WTC11 (cell line): ENCODE data around the gene TRAF3IP1. TPM values are rescaled to one million over a fixed set of nuclear protein-coding genes. Genes with fewer than 3 reads are reported as not detected.
A peak's percentile ranks its signal among the peaks of the same experiment; 100 is the strongest.

Experiments used
- ATAC-seq: fragments of 200-7000 bp; cut with Tn5 transposase; 2 replicates; pipeline ENCODE4 v1.10.0; 2021; ENCODE audit warnings: mild to moderate bottlenecking, moderate library complexity
- CTCF ChIA-PET: fragments of 300-600 bp; sonication (Branson Sonifier 250); formaldehyde crosslinking; loops from one replicate; lab custom pipeline; 2021; ENCODE audit warnings: antibody characterized with exemption; lab: Charles Lee
- POLR2A ChIA-PET: fragments of 350-600 bp; sonication (Branson Sonifier 250); formaldehyde crosslinking; loops from one replicate; lab custom pipeline; 2021; ENCODE audit warnings: antibody characterized with exemption; lab: Charles Lee
- DNase-seq: peaks from one replicate; pipeline ENCODE4 v3.0.0; 2021; ENCODE audit warnings: low spot score
- H3K27ac Mint-ChIP-seq: 2 replicates; pipeline ENCODE4 v1.8.0; 2021; ENCODE audit warnings: mixed read lengths
- H3K27me3 Mint-ChIP-seq: 2 replicates; pipeline ENCODE4 v1.8.0; 2021; ENCODE audit warnings: low read depth, mild to moderate bottlenecking, moderate library complexity, mixed read lengths
- H3K36me3 Mint-ChIP-seq: 2 replicates; pipeline ENCODE4 v1.8.0; 2021; ENCODE audit warnings: mixed read lengths
- H3K4me1 Mint-ChIP-seq: 2 replicates; pipeline ENCODE4 v1.8.0; 2022; ENCODE audit warnings: mixed read lengths
- H3K4me3 Mint-ChIP-seq: 2 replicates; pipeline ENCODE4 v1.8.0; 2021; ENCODE audit warnings: mild to moderate bottlenecking, moderate library complexity, mixed read lengths
- H3K9me3 Mint-ChIP-seq: 2 replicates; pipeline ENCODE4 v1.8.0; 2021; ENCODE audit warnings: mixed read lengths
- ESRRA ChIP-seq: sonication (generic); formaldehyde crosslinking; IDR thresholded peaks from 2 replicates; pipeline ENCODE4 v1.8.1; 2022; ENCODE audit warnings: mild to moderate bottlenecking, missing genetic modification reagents, borderline replicate concordance
- FOXJ3 ChIP-seq: sonication (generic); formaldehyde crosslinking; IDR thresholded peaks from 2 replicates; pipeline ENCODE4 v1.9.0; 2021; ENCODE audit warnings: missing genetic modification reagents, mild to moderate bottlenecking, borderline replicate concordance
- IRF2 ChIP-seq: sonication (generic); formaldehyde crosslinking; IDR thresholded peaks from 2 replicates; pipeline ENCODE4 v1.8.0; 2022; ENCODE audit warnings: low read depth, missing genetic modification reagents, borderline replicate concordance
- NFE2L1 ChIP-seq: sonication (generic); formaldehyde crosslinking; IDR thresholded peaks from 2 replicates; pipeline ENCODE4 v1.8.1; 2023; ENCODE audit warnings: missing genetic modification reagents
- NR3C1 ChIP-seq: sonication (generic); formaldehyde crosslinking; conservative IDR thresholded peaks from 2 replicates; pipeline ENCODE4 v1.8.1; 2023; ENCODE audit warnings: low read depth, mild to moderate bottlenecking, missing genetic modification reagents
- SMAD3 ChIP-seq: sonication (generic); formaldehyde crosslinking; IDR thresholded peaks from 2 replicates; pipeline ENCODE4 v1.8.0; 2022; ENCODE audit warnings: missing genetic modification reagents, mild to moderate bottlenecking, borderline replicate concordance
- SOX15 ChIP-seq: fragments of 250-450 bp; sonication (Bioruptor Pico); IDR thresholded peaks from 2 replicates; pipeline ENCODE4 v1.9.0; 2021; ENCODE audit warnings: mild to moderate bottlenecking
- TEAD1 ChIP-seq: sonication (generic); formaldehyde crosslinking; IDR thresholded peaks from 2 replicates; pipeline ENCODE4 v1.8.0; 2022; ENCODE audit warnings: mild to moderate bottlenecking, missing genetic modification reagents
- ZNF138 ChIP-seq: sonication (generic); formaldehyde crosslinking; conservative IDR thresholded peaks from 2 replicates; pipeline ENCODE4 v1.8.1; 2022; ENCODE audit warnings: mild to moderate bottlenecking, moderate library complexity, missing genetic modification reagents
- ZNF232 ChIP-seq: sonication (generic); formaldehyde crosslinking; IDR thresholded peaks from 2 replicates; pipeline ENCODE4 v1.8.0; 2022; ENCODE audit warnings: mild to moderate bottlenecking, missing genetic modification reagents
- ZNF317 ChIP-seq: sonication (generic); formaldehyde crosslinking; IDR thresholded peaks from 2 replicates; pipeline ENCODE4 v1.8.1; 2023; ENCODE audit warnings: low read depth, mild to moderate bottlenecking, moderate library complexity, missing genetic modification reagents, borderline replicate concordance
- ZNF396 ChIP-seq: fragments of 250-450 bp; sonication (Bioruptor Pico); IDR thresholded peaks from 2 replicates; pipeline ENCODE4 v1.8.0; 2021; ENCODE audit warnings: mild to moderate bottlenecking, moderate library complexity, borderline replicate concordance
- ZNF671 ChIP-seq: fragments of 250-450 bp; sonication (Bioruptor Pico); IDR thresholded peaks from 2 replicates; pipeline ENCODE4 v1.8.0; 2021; ENCODE audit warnings: mild to moderate bottlenecking
- total RNA-seq: library from RNA; stranded (reverse); gene quantifications from 3 replicates; pipeline ENCODE4 v1.2.3, GENCODE V29; 2021
- TF ChIP-seq, protein P1 (sequence below): fragments of 250-450 bp; sonication (Bioruptor Pico); IDR thresholded peaks from 2 replicates; pipeline ENCODE4 v1.9.0; 2021; ENCODE audit warnings: mild to moderate bottlenecking
- TF ChIP-seq, protein P2 (sequence below): sonication (generic); formaldehyde crosslinking; IDR thresholded peaks from 2 replicates; pipeline ENCODE4 v1.8.0; 2022; ENCODE audit warnings: mild to moderate bottlenecking, missing genetic modification reagents
- TF ChIP-seq, protein P3 (sequence below): sonication (generic); formaldehyde crosslinking; IDR thresholded peaks from 2 replicates; pipeline ENCODE4 v1.8.0; 2023; ENCODE audit warnings: mild to moderate bottlenecking, missing genetic modification reagents
- TF ChIP-seq, protein P4 (sequence below): sonication (generic); formaldehyde crosslinking; IDR thresholded peaks from 2 replicates; pipeline ENCODE4 v1.8.0; 2022; ENCODE audit warnings: mild to moderate bottlenecking, missing genetic modification reagents
- TF ChIP-seq, protein P5 (sequence below): fragments of 200-600 bp; IDR thresholded peaks from 2 replicates; pipeline ENCODE4 v1.8.0; 2022; ENCODE audit warnings: antibody characterized with exemption
- TF ChIP-seq, protein P6 (sequence below): sonication (generic); formaldehyde crosslinking; IDR thresholded peaks from 2 replicates; pipeline ENCODE4 v1.8.1; 2022; ENCODE audit warnings: low read depth, missing genetic modification reagents, borderline replicate concordance

Gene TRAF3IP1
- total RNA-seq, 1 experiment from 2014 or later = 18.7 TPM

DNA sequence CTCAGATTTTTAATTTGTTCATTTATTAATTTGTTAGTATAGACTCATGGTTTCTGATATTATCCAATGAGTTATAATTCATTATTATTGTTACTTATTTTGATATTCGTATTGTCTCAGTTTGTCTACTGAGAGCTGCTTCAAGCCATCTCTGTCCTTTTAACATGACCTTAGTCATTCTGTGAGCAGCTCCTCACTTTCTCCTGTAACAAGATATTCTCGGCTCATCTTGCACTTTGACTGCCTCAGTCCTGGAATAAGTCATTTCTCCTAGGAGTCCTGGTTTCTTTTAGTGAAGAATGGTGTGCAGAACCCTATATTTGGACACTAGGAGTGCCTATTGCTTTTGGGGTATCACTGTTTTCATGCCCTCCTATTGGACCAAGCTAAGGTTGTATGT lies 119.6 kb downstream of the TRAF3IP1 start:
- CTCF ChIA-PET = no interaction called here
- Mint-ChIP-seq H3K27ac (no peak overlapping the region), H3K4me1 (peaks cover 19% of the 10 kb centered on the region), H3K36me3 (peaks cover 35% of the 10 kb centered on the region), H3K27me3 (no peaks in the 10 kb centered on the region), H3K9me3 (no peaks in the 10 kb centered on the region), H3K4me3 (no peak overlapping the region)
- DNase-seq = no peak
- POLR2A ChIA-PET = no interaction called here
- ATAC-seq = no peak
- TF ChIP-seq, protein P1, sequence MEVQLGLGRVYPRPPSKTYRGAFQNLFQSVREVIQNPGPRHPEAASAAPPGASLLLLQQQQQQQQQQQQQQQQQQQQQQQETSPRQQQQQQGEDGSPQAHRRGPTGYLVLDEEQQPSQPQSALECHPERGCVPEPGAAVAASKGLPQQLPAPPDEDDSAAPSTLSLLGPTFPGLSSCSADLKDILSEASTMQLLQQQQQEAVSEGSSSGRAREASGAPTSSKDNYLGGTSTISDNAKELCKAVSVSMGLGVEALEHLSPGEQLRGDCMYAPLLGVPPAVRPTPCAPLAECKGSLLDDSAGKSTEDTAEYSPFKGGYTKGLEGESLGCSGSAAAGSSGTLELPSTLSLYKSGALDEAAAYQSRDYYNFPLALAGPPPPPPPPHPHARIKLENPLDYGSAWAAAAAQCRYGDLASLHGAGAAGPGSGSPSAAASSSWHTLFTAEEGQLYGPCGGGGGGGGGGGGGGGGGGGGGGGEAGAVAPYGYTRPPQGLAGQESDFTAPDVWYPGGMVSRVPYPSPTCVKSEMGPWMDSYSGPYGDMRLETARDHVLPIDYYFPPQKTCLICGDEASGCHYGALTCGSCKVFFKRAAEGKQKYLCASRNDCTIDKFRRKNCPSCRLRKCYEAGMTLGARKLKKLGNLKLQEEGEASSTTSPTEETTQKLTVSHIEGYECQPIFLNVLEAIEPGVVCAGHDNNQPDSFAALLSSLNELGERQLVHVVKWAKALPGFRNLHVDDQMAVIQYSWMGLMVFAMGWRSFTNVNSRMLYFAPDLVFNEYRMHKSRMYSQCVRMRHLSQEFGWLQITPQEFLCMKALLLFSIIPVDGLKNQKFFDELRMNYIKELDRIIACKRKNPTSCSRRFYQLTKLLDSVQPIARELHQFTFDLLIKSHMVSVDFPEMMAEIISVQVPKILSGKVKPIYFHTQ = no peak

DNA sequence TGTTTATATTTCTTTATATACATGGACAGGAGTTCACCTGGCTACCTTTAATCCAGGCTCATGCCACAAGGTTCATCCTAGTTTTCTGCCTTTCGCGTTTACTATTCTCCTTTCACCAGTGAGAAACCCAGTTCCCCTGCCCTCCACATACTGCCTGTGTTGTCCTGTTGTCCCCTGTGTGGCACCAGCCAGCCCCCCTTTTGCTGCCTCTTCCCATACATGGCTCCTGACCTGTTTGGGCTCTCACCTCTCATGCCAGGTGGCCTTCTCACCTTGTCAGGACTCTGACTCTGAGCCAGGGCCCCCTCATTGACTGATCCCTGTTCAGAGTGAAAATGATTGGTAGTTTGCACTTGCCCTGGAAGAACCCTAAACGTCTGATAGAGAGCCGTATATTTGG lies 120.0 kb downstream of the TRAF3IP1 start:
- ChIA-PET POLR2A (no interaction called here), CTCF (no interaction called here)
- Mint-ChIP-seq H3K27me3 (no peaks in the 10 kb centered on the region), H3K27ac (peak overlapping the region; percentile 3; the same call in 1 of the 2 replicates), H3K4me1 (peaks cover 19% of the 10 kb centered on the region), H3K36me3 (peaks cover 35% of the 10 kb centered on the region), H3K4me3 (no peak overlapping the region), H3K9me3 (no peaks in the 10 kb centered on the region)
- TF ChIP-seq ZNF396 (CRISPR knock-in tag) (no peak), NFE2L1 (CRISPR knock-in tag) (no peak), SMAD3 (CRISPR knock-in tag) (no peak), ESRRA (CRISPR knock-in tag) (no peak), NR3C1 (CRISPR knock-in tag) (no peak), SOX15 (CRISPR knock-in tag) (no peak), ZNF317 (CRISPR knock-in tag) (no peak), ZNF138 (no peak), IRF2 (CRISPR knock-in tag) (no peak), ZNF671 (CRISPR knock-in tag) (no peak), FOXJ3 (CRISPR knock-in tag) (no peak), ZNF232 (CRISPR knock-in tag) (no peak), TEAD1 (CRISPR knock-in tag) (no peak)
- TF ChIP-seq, protein P2, sequence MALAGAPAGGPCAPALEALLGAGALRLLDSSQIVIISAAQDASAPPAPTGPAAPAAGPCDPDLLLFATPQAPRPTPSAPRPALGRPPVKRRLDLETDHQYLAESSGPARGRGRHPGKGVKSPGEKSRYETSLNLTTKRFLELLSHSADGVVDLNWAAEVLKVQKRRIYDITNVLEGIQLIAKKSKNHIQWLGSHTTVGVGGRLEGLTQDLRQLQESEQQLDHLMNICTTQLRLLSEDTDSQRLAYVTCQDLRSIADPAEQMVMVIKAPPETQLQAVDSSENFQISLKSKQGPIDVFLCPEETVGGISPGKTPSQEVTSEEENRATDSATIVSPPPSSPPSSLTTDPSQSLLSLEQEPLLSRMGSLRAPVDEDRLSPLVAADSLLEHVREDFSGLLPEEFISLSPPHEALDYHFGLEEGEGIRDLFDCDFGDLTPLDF (CRISPR knock-in tag) = no peak
- TF ChIP-seq, protein P3, sequence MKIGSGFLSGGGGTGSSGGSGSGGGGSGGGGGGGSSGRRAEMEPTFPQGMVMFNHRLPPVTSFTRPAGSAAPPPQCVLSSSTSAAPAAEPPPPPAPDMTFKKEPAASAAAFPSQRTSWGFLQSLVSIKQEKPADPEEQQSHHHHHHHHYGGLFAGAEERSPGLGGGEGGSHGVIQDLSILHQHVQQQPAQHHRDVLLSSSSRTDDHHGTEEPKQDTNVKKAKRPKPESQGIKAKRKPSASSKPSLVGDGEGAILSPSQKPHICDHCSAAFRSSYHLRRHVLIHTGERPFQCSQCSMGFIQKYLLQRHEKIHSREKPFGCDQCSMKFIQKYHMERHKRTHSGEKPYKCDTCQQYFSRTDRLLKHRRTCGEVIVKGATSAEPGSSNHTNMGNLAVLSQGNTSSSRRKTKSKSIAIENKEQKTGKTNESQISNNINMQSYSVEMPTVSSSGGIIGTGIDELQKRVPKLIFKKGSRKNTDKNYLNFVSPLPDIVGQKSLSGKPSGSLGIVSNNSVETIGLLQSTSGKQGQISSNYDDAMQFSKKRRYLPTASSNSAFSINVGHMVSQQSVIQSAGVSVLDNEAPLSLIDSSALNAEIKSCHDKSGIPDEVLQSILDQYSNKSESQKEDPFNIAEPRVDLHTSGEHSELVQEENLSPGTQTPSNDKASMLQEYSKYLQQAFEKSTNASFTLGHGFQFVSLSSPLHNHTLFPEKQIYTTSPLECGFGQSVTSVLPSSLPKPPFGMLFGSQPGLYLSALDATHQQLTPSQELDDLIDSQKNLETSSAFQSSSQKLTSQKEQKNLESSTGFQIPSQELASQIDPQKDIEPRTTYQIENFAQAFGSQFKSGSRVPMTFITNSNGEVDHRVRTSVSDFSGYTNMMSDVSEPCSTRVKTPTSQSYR = no peak
- TF ChIP-seq, protein P4, sequence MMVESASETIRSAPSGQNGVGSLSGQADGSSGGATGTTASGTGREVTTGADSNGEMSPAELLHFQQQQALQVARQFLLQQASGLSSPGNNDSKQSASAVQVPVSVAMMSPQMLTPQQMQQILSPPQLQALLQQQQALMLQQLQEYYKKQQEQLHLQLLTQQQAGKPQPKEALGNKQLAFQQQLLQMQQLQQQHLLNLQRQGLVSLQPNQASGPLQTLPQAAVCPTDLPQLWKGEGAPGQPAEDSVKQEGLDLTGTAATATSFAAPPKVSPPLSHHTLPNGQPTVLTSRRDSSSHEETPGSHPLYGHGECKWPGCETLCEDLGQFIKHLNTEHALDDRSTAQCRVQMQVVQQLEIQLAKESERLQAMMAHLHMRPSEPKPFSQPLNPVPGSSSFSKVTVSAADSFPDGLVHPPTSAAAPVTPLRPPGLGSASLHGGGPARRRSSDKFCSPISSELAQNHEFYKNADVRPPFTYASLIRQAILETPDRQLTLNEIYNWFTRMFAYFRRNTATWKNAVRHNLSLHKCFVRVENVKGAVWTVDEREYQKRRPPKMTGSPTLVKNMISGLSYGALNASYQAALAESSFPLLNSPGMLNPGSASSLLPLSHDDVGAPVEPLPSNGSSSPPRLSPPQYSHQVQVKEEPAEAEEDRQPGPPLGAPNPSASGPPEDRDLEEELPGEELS (CRISPR knock-in tag) = no peak
- TF ChIP-seq, protein P1 = no peak
- TF ChIP-seq, protein P5, sequence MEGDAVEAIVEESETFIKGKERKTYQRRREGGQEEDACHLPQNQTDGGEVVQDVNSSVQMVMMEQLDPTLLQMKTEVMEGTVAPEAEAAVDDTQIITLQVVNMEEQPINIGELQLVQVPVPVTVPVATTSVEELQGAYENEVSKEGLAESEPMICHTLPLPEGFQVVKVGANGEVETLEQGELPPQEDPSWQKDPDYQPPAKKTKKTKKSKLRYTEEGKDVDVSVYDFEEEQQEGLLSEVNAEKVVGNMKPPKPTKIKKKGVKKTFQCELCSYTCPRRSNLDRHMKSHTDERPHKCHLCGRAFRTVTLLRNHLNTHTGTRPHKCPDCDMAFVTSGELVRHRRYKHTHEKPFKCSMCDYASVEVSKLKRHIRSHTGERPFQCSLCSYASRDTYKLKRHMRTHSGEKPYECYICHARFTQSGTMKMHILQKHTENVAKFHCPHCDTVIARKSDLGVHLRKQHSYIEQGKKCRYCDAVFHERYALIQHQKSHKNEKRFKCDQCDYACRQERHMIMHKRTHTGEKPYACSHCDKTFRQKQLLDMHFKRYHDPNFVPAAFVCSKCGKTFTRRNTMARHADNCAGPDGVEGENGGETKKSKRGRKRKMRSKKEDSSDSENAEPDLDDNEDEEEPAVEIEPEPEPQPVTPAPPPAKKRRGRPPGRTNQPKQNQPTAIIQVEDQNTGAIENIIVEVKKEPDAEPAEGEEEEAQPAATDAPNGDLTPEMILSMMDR = no peak
- TF ChIP-seq, protein P6, sequence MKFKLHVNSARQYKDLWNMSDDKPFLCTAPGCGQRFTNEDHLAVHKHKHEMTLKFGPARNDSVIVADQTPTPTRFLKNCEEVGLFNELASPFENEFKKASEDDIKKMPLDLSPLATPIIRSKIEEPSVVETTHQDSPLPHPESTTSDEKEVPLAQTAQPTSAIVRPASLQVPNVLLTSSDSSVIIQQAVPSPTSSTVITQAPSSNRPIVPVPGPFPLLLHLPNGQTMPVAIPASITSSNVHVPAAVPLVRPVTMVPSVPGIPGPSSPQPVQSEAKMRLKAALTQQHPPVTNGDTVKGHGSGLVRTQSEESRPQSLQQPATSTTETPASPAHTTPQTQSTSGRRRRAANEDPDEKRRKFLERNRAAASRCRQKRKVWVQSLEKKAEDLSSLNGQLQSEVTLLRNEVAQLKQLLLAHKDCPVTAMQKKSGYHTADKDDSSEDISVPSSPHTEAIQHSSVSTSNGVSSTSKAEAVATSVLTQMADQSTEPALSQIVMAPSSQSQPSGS (CRISPR knock-in tag) = no peak
- ATAC-seq = no peak
- DNase-seq = no peak
